Activated CD8-positive, alpha-beta memory T cell treated with anti-CD3 and anti-CD28 coated beads, Interleukin-2, amount 10 ng/mL, durations not matched to agents 7 days and 5 days (primary cell): ENCODE results near the gene ASCL2. TPM values are rescaled to one million over a fixed set of nuclear protein-coding genes. Genes with fewer than 3 reads are reported as not detected.

Experiments used
- ATAC-seq: fragments of 150-1000 bp; cut with Tn5 transposase; one replicate; pipeline ENCODE4 v1.10.0; 2021; ENCODE audit warnings: moderate library complexity
- CTCF ChIA-PET: fragments of 350-600 bp; sonication (Branson Sonifier 250); formaldehyde crosslinking; loops from one replicate; lab custom pipeline; 2021; ENCODE audit warnings: antibody characterized with exemption; lab: Charles Lee
- DNase-seq: peaks from one replicate; pipeline ENCODE4 v3.0.0-alpha.2; 2020
- H3K27ac Mint-ChIP-seq: one replicate; pipeline ENCODE4 v1.8.0; 2021; ENCODE audit warnings: mild to moderate bottlenecking, mixed read lengths
- H3K27me3 Mint-ChIP-seq: one replicate; pipeline ENCODE4 v1.8.0; 2021; ENCODE audit warnings: mixed read lengths
- H3K36me3 Mint-ChIP-seq: one replicate; pipeline ENCODE4 v1.8.0; 2021; ENCODE audit warnings: mild to moderate bottlenecking, mixed read lengths
- H3K4me1 Mint-ChIP-seq: one replicate; pipeline ENCODE4 v1.8.0; 2021; ENCODE audit warnings: mixed read lengths
- H3K4me3 Mint-ChIP-seq: one replicate; pipeline ENCODE4 v1.8.0; 2021; ENCODE audit warnings: mild to moderate bottlenecking, moderate library complexity, mixed read lengths
- H3K9me3 Mint-ChIP-seq: one replicate; pipeline ENCODE4 v1.8.0; 2022; ENCODE audit warnings: low read depth, mixed read lengths
- total RNA-seq, 2 experiments: library from RNA; stranded (reverse); gene quantifications; one replicate each; pipeline ENCODE4 v1.2.3, GENCODE V29; 2021

The ASCL2 gene
- total RNA-seq, 2 experiments from 2014 or later = 0.12 to 0.15 TPM

DNA sequence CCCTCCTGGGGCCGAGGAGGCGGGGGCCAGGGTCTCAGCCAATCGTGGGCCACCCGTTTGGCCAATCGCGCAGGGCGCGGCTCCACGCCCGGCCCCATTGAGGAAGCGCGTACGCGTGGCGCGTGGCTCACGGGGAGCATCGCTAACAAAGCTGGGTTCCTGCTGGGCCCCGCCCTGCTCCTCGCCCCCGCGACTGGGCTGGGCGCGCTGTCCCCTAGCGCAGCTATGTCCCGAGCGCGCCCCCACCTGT is 614 bp upstream of the ASCL2 start:
- DNase-seq = peak; percentile 40
- CTCF ChIA-PET = no interaction called here
- Mint-ChIP-seq H3K4me1 (peaks cover 22% of the 10 kb centered on the region), H3K27ac (no peak overlapping the region), H3K27me3 (peaks cover 46% of the 10 kb centered on the region), H3K36me3 (no peaks in the 10 kb centered on the region), H3K9me3 (no peaks in the 10 kb centered on the region), H3K4me3 (no peak overlapping the region)
- ATAC-seq = peak; percentile 13

DNA sequence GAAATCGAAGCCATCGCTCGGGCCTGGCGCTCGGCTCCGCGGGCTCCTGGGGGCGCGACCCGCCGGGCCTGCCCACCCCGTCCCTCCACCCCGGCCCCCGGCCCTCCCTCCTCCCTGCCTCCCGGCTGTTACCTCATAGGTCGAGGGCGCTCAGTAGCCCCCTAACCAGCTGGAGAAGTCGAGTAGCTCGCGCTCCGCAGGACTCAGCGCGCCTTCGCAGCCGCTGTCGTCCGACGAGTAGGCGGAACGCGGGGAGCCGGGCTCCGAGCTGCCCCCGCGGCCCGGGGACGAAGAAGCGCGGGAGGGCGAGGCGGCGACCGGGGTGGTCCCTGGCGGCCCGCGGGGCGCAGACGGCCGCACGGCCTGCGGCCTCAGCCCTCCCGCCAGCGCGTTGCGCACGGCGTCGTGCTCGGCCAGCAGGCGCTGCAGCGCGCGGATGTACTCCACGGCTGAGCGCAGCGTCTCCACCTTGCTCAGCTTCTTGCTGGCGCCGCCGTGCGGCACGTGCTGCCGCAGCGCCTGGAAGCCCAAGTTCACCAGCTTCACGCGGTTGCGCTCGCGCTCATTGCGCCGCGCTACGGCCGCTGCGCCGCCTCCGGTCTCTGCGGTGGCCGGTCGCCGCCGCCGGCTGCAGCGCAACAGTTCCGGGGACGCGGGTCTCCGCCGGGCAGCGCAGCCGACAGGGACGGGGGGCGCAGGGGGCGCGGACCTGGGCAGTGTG is 627 bp downstream of the ASCL2 start:
- peak overlapping the region; percentile 36 for H3K4me3 Mint-ChIP-seq
- no peaks in the 10 kb centered on the region for H3K36me3 Mint-ChIP-seq
- ATAC-seq = peak; percentile 50
- H3K27me3 Mint-ChIP-seq = peaks cover 46% of the 10 kb centered on the region
- no peak overlapping the region for H3K27ac Mint-ChIP-seq
- no peaks in the 10 kb centered on the region for H3K9me3 Mint-ChIP-seq
- CTCF ChIA-PET = interaction anchor here (0.9 kb wide), 1 partner anchor 32 kb away, joined by 3 read pairs; the partner anchor contains the start of genes C11orf21 and TSPAN32
- peak; percentile 47 for DNase-seq
- H3K4me1 Mint-ChIP-seq = peaks cover 30% of the 10 kb centered on the region

DNA sequence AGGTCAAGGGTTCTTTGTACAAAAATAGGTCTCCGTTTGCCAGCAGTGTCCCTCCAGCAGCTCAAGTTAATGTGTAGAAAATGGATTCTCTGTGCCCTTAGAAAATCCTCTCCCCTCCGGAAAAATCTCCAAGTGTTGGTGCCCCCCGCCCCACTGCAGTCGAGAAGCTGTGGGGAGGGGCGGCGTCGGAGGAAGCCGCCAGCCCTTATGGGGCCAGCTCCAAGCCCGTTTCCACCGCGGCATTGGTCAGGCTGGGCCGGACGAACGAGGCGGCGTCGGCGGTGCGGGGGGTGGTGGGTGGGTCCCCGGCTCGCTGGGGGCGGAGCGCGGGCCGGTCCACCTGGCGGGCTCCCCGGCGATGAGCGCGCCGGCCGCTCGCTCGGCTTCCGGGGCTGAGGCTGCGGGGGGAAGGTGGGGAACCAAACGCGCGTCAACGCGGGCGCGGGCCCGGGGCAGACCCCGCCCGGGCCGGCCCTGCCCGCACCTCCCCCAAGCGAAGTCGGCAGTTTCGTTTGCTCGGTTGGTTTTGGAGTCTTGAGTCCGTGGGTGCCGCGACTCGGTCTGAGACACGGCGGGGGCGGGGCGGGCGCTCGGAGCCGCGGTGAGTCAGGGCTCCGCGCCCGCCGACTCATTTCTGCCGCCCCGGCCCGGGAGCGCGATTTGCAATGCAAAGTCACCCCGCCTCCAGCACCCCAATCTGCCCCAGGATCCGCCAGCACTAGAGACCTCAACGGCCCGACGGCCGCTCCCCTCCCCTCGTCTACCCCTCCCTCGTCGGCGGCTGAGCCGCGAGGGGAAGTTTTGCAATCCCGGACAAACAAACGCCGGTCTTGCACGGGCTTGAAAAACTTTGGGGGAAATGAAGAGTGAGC is 1.4 kb downstream of the ASCL2 start:
- Mint-ChIP-seq H3K4me3 (peak overlapping the region; percentile 36), H3K9me3 (no peaks in the 10 kb centered on the region), H3K4me1 (peaks cover 30% of the 10 kb centered on the region), H3K27me3 (peaks cover 41% of the 10 kb centered on the region), H3K27ac (no peak overlapping the region), H3K36me3 (no peaks in the 10 kb centered on the region)
- ATAC-seq = peak; percentile 50
- peak; percentile 65 for DNase-seq
- CTCF ChIA-PET = interaction anchor here (1.0 kb wide), 1 partner anchor 73 kb away, joined by 3 read pairs; no protein-coding TSS in a partner anchor

DNA sequence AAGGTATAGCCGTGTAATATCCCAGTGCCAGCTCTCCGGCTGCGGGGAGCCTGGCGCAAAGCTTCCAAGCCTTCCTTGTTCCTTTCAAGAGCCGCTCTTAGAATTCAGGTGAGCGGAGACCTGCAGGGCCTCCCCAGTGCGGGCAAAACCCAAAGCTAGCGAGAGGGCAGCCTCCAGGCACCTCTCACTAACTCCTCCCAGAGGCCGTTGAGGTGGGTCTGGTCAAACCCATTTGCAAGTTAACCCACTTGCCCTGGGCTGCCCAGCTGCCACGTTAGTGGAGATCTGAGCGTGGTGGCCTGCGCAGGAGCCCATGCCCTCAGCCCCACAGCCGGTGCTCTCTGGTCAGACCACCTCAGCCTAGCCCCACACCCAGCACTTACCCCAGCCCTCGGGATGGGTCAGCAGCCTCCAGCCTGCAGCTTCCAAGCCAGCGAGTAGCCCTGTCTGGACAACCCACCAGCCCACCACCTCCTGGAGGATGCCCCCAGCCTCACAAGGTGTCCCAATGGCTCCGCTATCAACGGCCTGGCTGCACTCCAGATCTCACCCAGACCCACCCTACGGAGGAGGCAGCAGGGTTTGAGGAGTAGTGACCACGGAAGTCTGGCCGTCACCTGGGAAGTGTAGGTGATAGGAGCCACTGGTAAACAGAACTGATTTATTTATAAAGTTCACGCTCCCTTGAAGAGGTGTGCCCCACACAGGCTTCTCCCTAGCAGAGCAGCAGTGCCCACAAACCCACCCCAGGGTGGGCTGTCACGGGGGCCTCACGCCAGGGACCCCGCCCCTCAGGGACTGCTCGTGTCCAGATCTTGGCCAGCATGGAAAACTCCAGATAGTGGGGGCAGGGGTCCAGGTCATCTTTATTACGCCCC is 2.3 kb downstream of the ASCL2 start:
- no peaks in the 10 kb centered on the region for H3K9me3 Mint-ChIP-seq
- CTCF ChIA-PET = interaction anchor here (1.0 to 1.3 kb wide), 2 partner anchors 36 to 73 kb away, joined by 3 to 5 read pairs; no protein-coding TSS in a partner anchor
- H3K27me3 Mint-ChIP-seq = peaks cover 35% of the 10 kb centered on the region
- H3K4me1 Mint-ChIP-seq = peaks cover 30% of the 10 kb centered on the region
- H3K36me3 Mint-ChIP-seq = no peaks in the 10 kb centered on the region
- H3K4me3 Mint-ChIP-seq = peak overlapping the region; percentile 27
- H3K27ac Mint-ChIP-seq = no peak overlapping the region
- ATAC-seq = no peak
- DNase-seq = peak; percentile 37

DNA sequence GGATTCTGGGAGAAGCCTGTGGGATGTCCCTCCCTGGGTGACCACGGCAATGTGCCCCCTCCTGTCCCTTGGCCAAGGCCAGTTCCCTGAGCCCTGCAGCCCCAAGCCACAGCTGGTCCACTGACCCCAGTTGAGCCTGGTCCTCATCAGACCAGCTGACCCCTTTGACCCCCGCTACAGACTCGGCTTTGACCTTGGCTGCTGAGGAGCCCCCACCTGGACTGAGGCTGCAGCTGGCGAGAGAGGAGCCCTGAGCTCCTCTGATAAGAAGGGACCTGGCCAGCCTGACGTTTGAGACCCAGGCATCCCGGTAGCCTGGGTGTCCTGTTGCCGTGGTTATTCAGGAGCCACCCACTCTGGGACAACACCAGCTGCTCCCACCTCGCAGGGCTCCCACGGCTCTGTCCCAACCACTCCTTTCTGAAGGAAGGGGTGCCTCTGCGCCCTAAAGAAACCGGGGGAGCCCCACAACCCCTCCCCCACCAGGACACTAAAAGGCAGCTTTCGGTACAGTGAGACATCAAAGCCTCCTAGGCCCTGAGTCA is 3.0 kb downstream of the ASCL2 start:
- Mint-ChIP-seq H3K27ac (no peak overlapping the region), H3K9me3 (no peaks in the 10 kb centered on the region), H3K4me3 (no peak overlapping the region), H3K27me3 (peaks cover 28% of the 10 kb centered on the region), H3K4me1 (peaks cover 30% of the 10 kb centered on the region), H3K36me3 (no peaks in the 10 kb centered on the region)
- DNase-seq (peak; percentile 39), ATAC-seq (no peak)
- CTCF ChIA-PET = interaction anchor here (1.3 kb wide), 1 partner anchor 37 kb away, joined by 5 read pairs; no protein-coding TSS in a partner anchor

DNA sequence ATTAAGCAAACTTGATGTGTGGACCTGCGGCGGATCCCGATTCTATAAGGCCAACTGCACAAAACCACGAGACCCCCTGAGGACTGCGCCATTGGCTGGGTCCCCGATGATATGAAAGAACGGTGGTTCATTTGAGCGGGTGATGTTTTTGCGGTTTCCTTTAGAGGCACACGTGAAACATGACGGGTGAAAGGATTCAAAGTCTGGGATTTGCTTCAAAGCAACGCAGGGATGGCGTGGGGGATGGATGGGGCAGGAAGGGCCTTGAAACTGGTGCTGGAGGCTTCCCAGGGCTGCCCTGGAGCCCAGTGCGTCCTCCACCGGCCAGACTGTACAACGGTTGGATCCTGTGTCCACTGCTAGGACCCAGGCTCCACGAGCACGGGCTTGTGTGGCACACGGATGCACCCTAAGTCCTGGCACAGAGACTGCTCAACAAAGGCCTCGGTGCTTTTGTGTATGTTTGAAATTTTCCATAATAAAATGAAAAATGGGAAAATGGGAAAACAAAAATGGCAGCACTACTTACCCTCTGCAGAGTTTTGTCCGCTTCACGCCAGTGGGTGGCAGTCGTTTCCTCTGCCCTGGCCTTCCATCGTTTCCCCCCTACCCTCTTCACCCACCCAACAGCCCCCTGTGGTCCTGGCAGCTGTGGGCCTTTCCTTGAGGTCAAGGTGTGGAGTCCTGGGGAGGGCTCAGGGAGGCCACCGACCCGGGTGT is 3.6 kb downstream of the ASCL2 start:
- H3K36me3 Mint-ChIP-seq = no peaks in the 10 kb centered on the region
- H3K4me1 Mint-ChIP-seq = peaks cover 30% of the 10 kb centered on the region
- H3K9me3 Mint-ChIP-seq = no peaks in the 10 kb centered on the region
- ATAC-seq (no peak), DNase-seq (peak; percentile 40)
- no peak overlapping the region for H3K27ac Mint-ChIP-seq
- H3K4me3 Mint-ChIP-seq = no peak overlapping the region
- CTCF ChIA-PET = interaction anchor here (1.3 kb wide), 1 partner anchor 38 kb away, joined by 5 read pairs; no protein-coding TSS in a partner anchor
- peaks cover 22% of the 10 kb centered on the region for H3K27me3 Mint-ChIP-seq

DNA sequence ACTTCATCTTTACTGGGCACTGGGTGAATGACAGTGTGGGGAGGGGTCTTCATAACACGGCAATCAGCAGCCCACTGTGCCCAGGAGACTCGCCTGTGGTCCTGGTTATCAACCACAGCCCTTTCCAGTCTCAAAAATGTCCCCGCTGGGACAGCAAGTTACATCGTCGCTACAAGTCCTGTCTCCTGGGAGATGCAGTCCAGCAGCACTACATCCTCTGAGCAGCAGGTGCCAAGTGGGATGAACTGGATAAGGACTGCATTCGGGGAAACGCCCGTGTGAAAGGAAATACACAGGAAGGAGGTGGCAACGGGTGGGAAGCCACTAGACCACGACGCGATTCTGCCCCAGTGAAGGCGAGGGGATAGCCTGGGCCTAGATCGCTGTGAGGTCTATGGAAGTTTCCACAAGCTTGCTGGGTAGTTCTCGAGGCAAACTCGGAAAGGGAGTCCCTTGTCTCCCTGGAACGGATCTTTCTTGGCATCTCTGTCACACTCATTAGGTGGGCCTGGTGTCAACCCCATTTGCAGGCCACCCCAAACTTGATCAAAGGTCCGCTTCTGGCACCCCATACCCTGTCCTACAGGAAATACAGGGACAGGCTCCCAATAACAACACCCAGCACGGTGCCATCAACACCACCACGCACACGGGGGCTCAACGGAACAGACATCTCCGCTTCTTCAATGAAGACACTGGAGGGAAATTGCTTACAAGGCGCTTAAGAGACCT is 4.4 kb downstream of the ASCL2 start:
- H3K4me3 Mint-ChIP-seq = peak overlapping the region; percentile 12
- ATAC-seq (no peak), DNase-seq (peak; percentile 40)
- no peaks in the 10 kb centered on the region for H3K9me3 Mint-ChIP-seq
- H3K36me3 Mint-ChIP-seq = no peaks in the 10 kb centered on the region
- H3K27me3 Mint-ChIP-seq = peaks cover 17% of the 10 kb centered on the region
- peak overlapping the region; percentile 26 for H3K27ac Mint-ChIP-seq
- CTCF ChIA-PET = interaction anchor here (1.1 kb wide), 1 partner anchor 40 kb away, joined by 3 read pairs; no protein-coding TSS in a partner anchor
- H3K4me1 Mint-ChIP-seq = peaks cover 30% of the 10 kb centered on the region

DNA sequence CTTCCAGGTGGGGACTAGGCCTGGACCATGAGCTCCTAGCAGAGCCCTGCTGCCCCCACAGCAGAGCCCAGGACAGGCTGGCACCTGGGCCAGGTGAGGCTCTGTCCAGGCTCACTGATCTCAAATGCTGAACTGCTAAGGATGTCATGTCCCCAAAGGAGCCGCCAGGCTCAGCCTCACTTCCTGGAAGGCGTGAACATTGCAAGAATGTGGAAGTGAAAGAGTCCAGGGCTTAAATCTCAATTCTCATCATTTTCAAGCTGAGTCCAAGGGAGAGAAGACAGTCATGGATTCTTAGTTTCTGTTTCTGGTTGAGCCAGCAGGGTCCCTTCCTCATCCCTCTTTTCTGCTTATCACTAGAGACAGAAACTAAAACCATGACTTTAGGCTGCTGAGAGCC is 5.0 kb downstream of the ASCL2 start:
- peaks cover 13% of the 10 kb centered on the region for H3K27me3 Mint-ChIP-seq
- ATAC-seq = peak; percentile 43
- no peaks in the 10 kb centered on the region for H3K9me3 Mint-ChIP-seq
- peak overlapping the region; percentile 20 for H3K27ac Mint-ChIP-seq
- peak overlapping the region; percentile 12 for H3K4me3 Mint-ChIP-seq
- peak; percentile 53 for DNase-seq
- peaks cover 28% of the 10 kb centered on the region for H3K4me1 Mint-ChIP-seq
- H3K36me3 Mint-ChIP-seq = no peaks in the 10 kb centered on the region
- CTCF ChIA-PET = interaction anchor here (1.1 kb wide), 1 partner anchor 41 kb away, joined by 3 read pairs; no protein-coding TSS in a partner anchor

DNA sequence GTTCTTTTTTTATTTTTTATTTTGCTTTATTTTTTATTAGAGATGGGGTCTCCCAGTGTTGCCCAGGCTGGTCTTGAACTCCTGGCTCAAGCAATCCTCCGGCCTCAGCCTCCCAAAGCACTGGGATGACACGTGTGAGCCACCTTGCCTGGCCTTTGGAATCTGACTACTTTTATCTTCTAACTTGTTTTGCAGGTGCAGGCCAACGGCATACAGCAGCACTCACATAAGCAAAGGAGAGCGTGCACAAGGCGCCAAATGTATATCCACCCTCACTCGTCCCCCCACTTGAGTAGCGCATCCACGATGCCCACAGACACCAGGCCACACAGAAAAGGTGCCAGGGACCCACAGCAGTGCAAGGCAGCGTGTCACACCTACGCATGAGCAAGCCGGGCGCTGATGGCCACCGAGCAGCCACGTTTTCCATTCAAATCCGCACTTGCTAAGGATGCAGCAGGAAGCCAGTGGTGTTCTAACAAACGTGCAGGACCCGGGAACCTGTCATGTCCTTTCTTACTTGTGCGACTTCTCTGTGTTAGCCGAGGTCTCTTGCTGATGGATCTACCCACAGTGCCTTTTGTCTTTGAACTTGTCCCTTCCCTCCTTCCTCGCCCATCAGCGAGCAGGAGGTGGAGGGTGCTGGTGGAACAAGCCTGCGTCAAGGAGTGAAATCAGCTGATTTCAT is 5.9 kb downstream of the ASCL2 start:
- Mint-ChIP-seq H3K9me3 (no peaks in the 10 kb centered on the region), H3K4me3 (no peak overlapping the region), H3K27me3 (peaks cover 12% of the 10 kb centered on the region), H3K36me3 (no peaks in the 10 kb centered on the region), H3K4me1 (peaks cover 28% of the 10 kb centered on the region), H3K27ac (no peak overlapping the region)
- ATAC-seq (no peak), DNase-seq (peak; percentile 39)
- CTCF ChIA-PET = interaction anchor here (1.2 kb wide), 1 partner anchor 156 kb away, joined by 3 read pairs; no protein-coding TSS in a partner anchor

DNA sequence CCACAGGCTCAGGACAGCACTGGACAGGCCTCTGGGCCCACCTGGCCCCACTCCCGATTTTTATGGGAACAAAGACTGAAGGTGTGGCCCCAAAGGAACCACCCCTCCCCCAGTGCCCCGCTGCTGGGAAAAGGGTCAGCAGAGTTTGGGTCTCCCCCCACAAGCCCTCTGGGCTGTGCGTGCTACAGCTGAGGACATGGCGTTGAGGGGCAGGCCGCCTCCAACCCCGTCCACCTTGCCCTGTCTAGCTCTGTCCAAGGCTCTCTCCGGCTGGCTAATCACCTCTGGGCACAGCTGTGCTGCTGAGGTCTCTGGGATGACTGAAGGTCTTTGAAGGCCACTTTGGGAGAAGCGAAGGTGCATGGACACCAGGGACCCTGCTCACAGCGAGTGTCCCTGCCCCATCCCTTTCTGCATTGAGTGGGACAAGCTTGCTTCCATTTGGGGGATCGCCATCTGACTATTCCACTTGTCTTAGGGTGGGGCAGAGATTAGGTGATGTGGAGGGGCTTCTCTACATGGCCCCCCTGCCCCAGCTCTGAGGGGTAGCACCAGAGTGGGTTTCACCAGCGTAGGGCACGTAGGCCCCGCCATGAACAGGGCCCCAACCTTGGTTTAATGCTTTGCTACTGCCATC is 6.5 kb downstream of the ASCL2 start:
- Mint-ChIP-seq H3K4me1 (peaks cover 28% of the 10 kb centered on the region), H3K27me3 (peaks cover 10% of the 10 kb centered on the region), H3K9me3 (no peaks in the 10 kb centered on the region), H3K36me3 (no peaks in the 10 kb centered on the region), H3K27ac (no peak overlapping the region), H3K4me3 (no peak overlapping the region)
- peak; percentile 36 for DNase-seq
- CTCF ChIA-PET = interaction anchor here (1.0 to 1.2 kb wide), 2 partner anchors 15 to 157 kb away, joined by 3 read pairs; no protein-coding TSS in a partner anchor
- no peak for ATAC-seq
